CD4-positive, alpha-beta T cell (primary cell): ENCODE results near the gene SERPINB7. TPM values are rescaled to one million over a fixed set of nuclear protein-coding genes. Genes with fewer than 3 reads are reported as not detected.

Source experiments
- ATAC-seq: fragments of 200-7000 bp; cut with Tn5 transposase; one replicate; pipeline ENCODE4 v1.10.0; 2022; ENCODE audit warnings: mild to moderate bottlenecking; ENCODE audit not compliant: poor library complexity
- CTCF ChIA-PET: fragments of 350-600 bp; sonication (Branson Sonifier 250); formaldehyde crosslinking; loops from one replicate; lab custom pipeline; 2021; ENCODE audit warnings: antibody characterized with exemption, inconsistent platforms; lab: Charles Lee
- POLR2A ChIA-PET: fragments of 350-600 bp; sonication (Branson Sonifier 250); formaldehyde crosslinking; loops from one replicate; lab custom pipeline; 2021; ENCODE audit warnings: antibody characterized with exemption, inconsistent platforms; lab: Charles Lee
- DNase-seq, 14 experiments: peaks; one replicate each; pipeline ENCODE4 v3.0.0-alpha.2; 2013 to 2020; ENCODE audit warnings: mixed read lengths in 2 of 14
- H3K27ac ChIP-seq, 2 donors: one replicate each; pipeline versions ENCODE4 v1.5.1 to v1.7.0; 2013; ENCODE audit warnings: low read length in 2 of 2, low read depth in 1 of 2, mild to moderate bottlenecking in 1 of 2
- H3K27me3 ChIP-seq, 2 experiments: 1 replicate in 1 of 2; 2 replicates in 1 of 2; pipeline versions ENCODE4 v1.6.1 to v1.7.0; 2013; ENCODE audit warnings: low read length in 2 of 2, control low read depth in 1 of 2, mild to moderate bottlenecking in 1 of 2, moderate library complexity in 1 of 2; ENCODE audit not compliant: insufficient read depth in 2 of 2, control insufficient read depth in 1 of 2
- H3K36me3 ChIP-seq: one replicate; pipeline ENCODE4 v1.6.1; 2013; ENCODE audit warnings: low read length, control low read depth; ENCODE audit not compliant: insufficient read depth
- H3K4me1 ChIP-seq: one replicate; pipeline ENCODE4 v1.6.1; 2013; ENCODE audit warnings: low read length, control low read depth; ENCODE audit not compliant: insufficient read depth
- H3K4me3 ChIP-seq: one replicate; pipeline ENCODE4 v1.5.1; 2013; ENCODE audit warnings: mild to moderate bottlenecking, low read length, moderate library complexity
- H3K9me3 ChIP-seq, 2 experiments: 1 replicate in 1 of 2; 2 replicates in 1 of 2; pipeline versions ENCODE4 v1.6.1 to v1.7.0; 2013; ENCODE audit warnings: low read length in 2 of 2, mild to moderate bottlenecking in 2 of 2, control low read depth in 1 of 2, moderate library complexity in 1 of 2; ENCODE audit not compliant: control insufficient read depth in 1 of 2, insufficient read depth in 1 of 2
- H3K27ac Mint-ChIP-seq: one replicate; pipeline ENCODE4 v1.8.0; 2020; ENCODE audit warnings: mixed read lengths
- H3K27me3 Mint-ChIP-seq: one replicate; pipeline ENCODE4 v1.8.0; 2021; ENCODE audit warnings: mixed read lengths
- H3K36me3 Mint-ChIP-seq: one replicate; pipeline ENCODE4 v1.8.0; 2021; ENCODE audit warnings: low read depth, mixed read lengths
- H3K4me1 Mint-ChIP-seq: one replicate; pipeline ENCODE4 v1.8.0; 2021; ENCODE audit warnings: low read depth, mixed read lengths
- H3K4me3 Mint-ChIP-seq: one replicate; pipeline ENCODE4 v1.8.0; 2020; ENCODE audit warnings: mild to moderate bottlenecking, mixed read lengths
- H3K9me3 Mint-ChIP-seq: one replicate; pipeline ENCODE4 v1.8.0; 2020; ENCODE audit warnings: mixed read lengths
- CTCF ChIP-seq: fragments of 200-600 bp; IDR thresholded peaks from one replicate; pipeline ENCODE4 v1.8.0; 2022; ENCODE audit warnings: antibody characterized with exemption, mild to moderate bottlenecking
- intact Hi-C, 2 experiments: fragments of 100-400 bp; cut with DNase I in 1 of 2; cut with micrococcal nuclease in 1 of 2; formaldehyde crosslinking; loops; one replicate each; pipeline versions ENCODE4 v1.15.1 to v1.9.0; 2023 to 2025; cut with DNase I, micrococcal nuclease
- total RNA-seq, 174 experiments: library from RNA in 2 of 174; stranded (reverse) in 2 of 174; gene quantifications; one replicate each; pipeline ENCODE4 v1.2.3 and lab custom pipeline; 2021 to 2026

Gene SERPINB7
- total RNA-seq, 2 experiments from 2014 or later: not detected

DNA sequence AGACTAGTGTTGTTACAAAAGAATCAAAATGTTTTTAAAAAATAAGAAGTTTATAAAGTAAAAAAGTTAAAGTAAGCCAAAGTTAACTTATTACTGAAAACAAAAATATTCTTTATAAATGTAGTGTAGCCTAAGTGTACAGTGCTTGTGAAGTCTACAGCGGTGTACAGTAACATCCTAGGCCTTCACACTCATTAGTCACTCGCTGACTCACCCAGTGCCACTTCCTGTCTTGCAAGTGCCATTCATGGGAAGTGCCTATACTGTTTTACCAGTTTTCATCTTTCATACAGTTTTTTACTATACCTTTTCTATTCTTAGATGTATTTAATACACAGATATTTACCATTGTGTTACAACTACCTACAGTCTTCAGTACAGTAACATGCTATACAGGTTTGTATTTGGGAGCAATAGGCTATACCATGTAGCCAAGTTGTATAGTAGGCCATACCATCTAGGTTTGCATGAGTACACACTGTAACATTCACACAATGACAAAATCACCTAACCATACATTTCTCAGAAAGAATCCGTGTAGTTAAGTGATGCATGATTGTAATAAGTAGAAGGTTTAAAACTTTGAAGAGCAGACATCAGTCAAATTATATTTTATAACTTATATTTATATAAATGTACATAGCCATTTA is 13.4 kb downstream of the SERPINB7 start:
- ChIA-PET CTCF (no interaction called here), POLR2A (no interaction called here)
- no peak for ATAC-seq
- Mint-ChIP-seq H3K4me1 (no peaks in the 10 kb centered on the region), H3K36me3 (no peaks in the 10 kb centered on the region), H3K27ac (no peak overlapping the region), H3K4me3 (no peak overlapping the region), H3K27me3 (peaks cover 3% of the 10 kb centered on the region), H3K9me3 (peaks cover 2% of the 10 kb centered on the region)
- Histone ChIP-seq H3K27ac (no peak overlapping the region), H3K36me3 (no peaks in the 10 kb centered on the region), H3K4me3 (no peak overlapping the region), H3K27me3 (no peaks in the 10 kb centered on the region), H3K9me3 (no peaks in the 10 kb centered on the region), H3K4me1 (no peaks in the 10 kb centered on the region)
- no peak for TF ChIP-seq CTCF
- peak in 8 of 14 experiments; percentile 1 to 66 (median 10) for DNase-seq
- intact Hi-C loops: no loop called here

DNA sequence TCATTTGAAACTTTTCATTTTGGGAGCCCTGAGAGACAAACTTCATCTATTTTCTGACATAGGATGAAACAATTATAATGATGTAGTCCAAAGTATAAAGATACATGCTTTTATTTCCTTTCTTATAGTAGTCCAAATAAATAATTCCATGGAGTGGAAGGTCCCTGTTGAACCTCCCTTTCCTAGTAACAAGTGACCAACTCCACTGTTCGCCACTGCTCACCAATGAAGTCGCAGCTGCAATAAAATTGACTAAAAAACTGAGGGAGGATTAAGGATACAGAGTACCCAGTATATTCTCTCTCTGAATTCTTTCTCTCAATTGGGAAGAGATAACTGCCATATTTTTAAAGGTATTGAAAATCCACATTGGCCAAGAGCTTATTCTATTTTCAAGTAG is 14.1 kb downstream of the SERPINB7 start:
- intact Hi-C loops: no loop called here
- Histone ChIP-seq H3K4me3 (no peak overlapping the region), H3K27ac (no peak overlapping the region), H3K9me3 (no peaks in the 10 kb centered on the region), H3K36me3 (no peaks in the 10 kb centered on the region), H3K4me1 (no peaks in the 10 kb centered on the region), H3K27me3 (no peaks in the 10 kb centered on the region)
- no peaks in the 10 kb centered on the region for H3K36me3 Mint-ChIP-seq
- ATAC-seq (no peak), DNase-seq (no peak)
- H3K4me1 Mint-ChIP-seq: no peaks in the 10 kb centered on the region
- CTCF ChIA-PET: interaction anchor here (0.5 kb wide), 1 partner anchor 1095 kb away, joined by 3 read pairs; no protein-coding TSS in a partner anchor
- H3K27me3 Mint-ChIP-seq: no peaks in the 10 kb centered on the region
- POLR2A ChIA-PET: no interaction called here
- no peak overlapping the region for H3K27ac Mint-ChIP-seq
- H3K4me3 Mint-ChIP-seq: no peak overlapping the region
- peaks cover 2% of the 10 kb centered on the region for H3K9me3 Mint-ChIP-seq
- TF ChIP-seq CTCF: no peak

DNA sequence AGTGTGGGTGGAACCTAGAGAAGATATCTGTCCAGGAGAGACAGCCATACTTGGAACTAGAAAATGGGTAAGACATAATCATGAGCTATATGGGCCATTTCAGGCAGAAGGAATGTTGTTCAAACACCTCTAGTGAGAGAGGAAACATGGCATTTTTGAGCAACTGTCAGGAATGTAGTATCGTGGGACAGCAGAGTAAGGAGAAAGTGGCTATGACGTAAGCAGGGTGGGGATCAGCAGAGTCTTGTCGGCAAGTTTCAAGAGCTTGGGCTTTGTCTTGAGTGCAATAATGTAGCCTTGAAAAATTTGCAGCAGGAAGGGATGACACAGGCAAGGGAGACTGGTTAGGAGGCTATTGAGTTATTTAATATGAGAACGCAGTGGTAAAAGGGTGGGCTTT is 20.4 kb downstream of the SERPINB7 start:
- ATAC-seq (no peak), DNase-seq (no peak)
- H3K4me3 ChIP-seq: no peak overlapping the region
- no peak overlapping the region for H3K27ac Mint-ChIP-seq
- H3K4me1 Mint-ChIP-seq: no peaks in the 10 kb centered on the region
- no peaks in the 10 kb centered on the region for H3K9me3 ChIP-seq
- TF ChIP-seq CTCF: no peak
- ChIA-PET CTCF (no interaction called here), POLR2A (no interaction called here)
- no peaks in the 10 kb centered on the region for H3K27me3 ChIP-seq
- H3K4me1 ChIP-seq: no peaks in the 10 kb centered on the region
- no peak overlapping the region for H3K4me3 Mint-ChIP-seq
- no peaks in the 10 kb centered on the region for H3K36me3 ChIP-seq
- intact Hi-C loops: no loop called here
- peaks cover 4% of the 10 kb centered on the region for H3K27me3 Mint-ChIP-seq
- H3K27ac ChIP-seq: no peak overlapping the region
- H3K36me3 Mint-ChIP-seq: no peaks in the 10 kb centered on the region
- peaks cover 2% of the 10 kb centered on the region for H3K9me3 Mint-ChIP-seq
